H1 (cell line): ENCODE results near the gene EYA2. TPM values are rescaled to one million over a fixed set of nuclear protein-coding genes. Genes with fewer than 3 reads are reported as not detected.

Source experiments
- CTCF ChIA-PET: fragments of 300-600 bp; sonication (Branson Sonifier 250); formaldehyde crosslinking; loops from one replicate; lab custom pipeline; 2021; ENCODE audit not compliant: partially characterized antibody; lab: Charles Lee
- POLR2A ChIA-PET: fragments of 300-600 bp; sonication (Branson Sonifier 250); formaldehyde crosslinking; loops from one replicate; lab custom pipeline; 2021; ENCODE audit warnings: inconsistent platforms; ENCODE audit not compliant: partially characterized antibody; lab: Charles Lee
- DNase-seq, 2 experiments: peaks; one replicate each; pipeline versions ENCODE4 v3.0.0 to v3.0.0-alpha.2; 2010 to 2022; ENCODE audit warnings: low spot score in 2 of 2, low read depth in 1 of 2, mixed read lengths in 1 of 2
- FAIRE-seq: peaks from 2 replicates; lab custom pipeline; 2011; peaks lifted over from hg19 to GRCh38; lab: Jason Lieb, UNC
- H2AFZ ChIP-seq: 2 replicates; pipeline ENCODE4 v1.8.1; 2012; ENCODE audit warnings: low read length, inconsistent platforms
- H2AK5ac ChIP-seq: 2 replicates; pipeline ENCODE4 v1.6.1; 2013; ENCODE audit warnings: low read depth, low read length
- H2BK120ac ChIP-seq: replicated peaks from 2 replicates; pipeline ENCODE3; 2013; ENCODE audit warnings: low read depth, low read length, inconsistent platforms
- H2BK12ac ChIP-seq: 2 replicates; pipeline ENCODE4 v1.6.1; 2013; ENCODE audit warnings: low read depth, low read length
- H2BK15ac ChIP-seq: 2 replicates; pipeline ENCODE4 v1.6.1; 2013; ENCODE audit warnings: low read length
- H2BK20ac ChIP-seq: 2 replicates; pipeline ENCODE4 v1.6.1; 2013; ENCODE audit warnings: low read length
- H2BK5ac ChIP-seq: 2 replicates; pipeline ENCODE4 v1.6.1; 2013; ENCODE audit warnings: low read depth, low read length
- H3K14ac ChIP-seq: 2 replicates; pipeline ENCODE4 v1.6.1; 2013; ENCODE audit warnings: inconsistent platforms; ENCODE audit not compliant: insufficient read length
- H3K18ac ChIP-seq: 2 replicates; pipeline ENCODE4 v1.6.1; 2013; ENCODE audit warnings: low read length; ENCODE audit errors: extremely low read depth
- H3K23ac ChIP-seq: 2 replicates; pipeline ENCODE4 v1.6.1; 2013; ENCODE audit warnings: inconsistent platforms; ENCODE audit not compliant: insufficient read length
- H3K23me2 ChIP-seq: 2 replicates; pipeline ENCODE4 v1.6.1; 2013; ENCODE audit warnings: low read depth, low read length
- H3K27ac ChIP-seq: 2 replicates; pipeline ENCODE4 v1.6.1; 2011; ENCODE audit warnings: low read depth, low read length, inconsistent platforms
- H3K27me3 ChIP-seq, 4 experiments: replicated peaks in 1 of 4; 1 replicate in 1 of 4; 2 replicates in 3 of 4; pipeline versions ENCODE4 v1.6.1 to v1.8.1; 2011 to 2013; ENCODE audit warnings: low read length in 3 of 4, mild to moderate bottlenecking in 3 of 4, inconsistent platforms in 2 of 4, mixed read lengths in 2 of 4, moderate library complexity in 1 of 4; ENCODE audit not compliant: control insufficient read depth in 3 of 4, insufficient read depth in 3 of 4; ENCODE audit errors: extremely low read depth in 1 of 4
- H3K36me3 ChIP-seq, 4 experiments: 2 replicates each; pipeline versions ENCODE4 v1.6.1 to v1.8.1; 2011 to 2013; ENCODE audit warnings: mild to moderate bottlenecking in 4 of 4, low read length in 3 of 4, moderate library complexity in 2 of 4, control low read depth in 1 of 4, inconsistent platforms in 1 of 4; ENCODE audit not compliant: insufficient read depth in 4 of 4, control insufficient read depth in 2 of 4
- H3K4ac ChIP-seq: replicated peaks from 2 replicates; pipeline ENCODE3; 2013; ENCODE audit warnings: low read length, low read depth, mixed read lengths, inconsistent platforms; ENCODE audit not compliant: insufficient read length
- H3K4me1 ChIP-seq, 4 experiments: replicated peaks in 1 of 4; 1 replicate in 1 of 4; 2 replicates in 3 of 4; pipeline versions ENCODE4 v1.6.1 to v1.8.1; 2011 to 2013; ENCODE audit warnings: low read length in 3 of 4, inconsistent platforms in 2 of 4, mixed read lengths in 1 of 4; ENCODE audit not compliant: insufficient read depth in 4 of 4, control insufficient read depth in 3 of 4
- H3K4me2 ChIP-seq, 2 experiments: 2 replicates each; pipeline versions ENCODE4 v1.6.1 to v1.8.1; 2011 to 2013; ENCODE audit warnings: low read depth in 2 of 2, low read length in 2 of 2, control low read depth in 1 of 2, inconsistent platforms in 1 of 2, mild to moderate bottlenecking in 1 of 2; ENCODE audit not compliant: insufficient read depth in 1 of 2
- H3K4me3 ChIP-seq, 4 experiments: fragments of 200-600, 300-600 bp in 1 of 4; sonication (generic), shearing (Covaris generic), sonication (Bioruptor Twin) in 1 of 4; 2 replicates each; pipeline versions ENCODE4 v1.5.1 to v1.8.1; 2011 to 2016; ENCODE audit warnings: low read length in 4 of 4, low read depth in 3 of 4, control low read depth in 2 of 4, inconsistent platforms in 2 of 4, mild to moderate bottlenecking in 2 of 4, mixed read lengths in 1 of 4, moderate library complexity in 1 of 4; ENCODE audit not compliant: insufficient read depth in 2 of 4; ENCODE audit errors: extremely low read depth in 1 of 4
- H3K56ac ChIP-seq: replicated peaks from 2 replicates; pipeline ENCODE3; 2013; ENCODE audit warnings: low read depth, mild to moderate bottlenecking, mixed read lengths, low read length, inconsistent platforms; ENCODE audit not compliant: insufficient read length
- H3K79me1 ChIP-seq: 2 replicates; pipeline ENCODE4 v1.6.1; 2013; ENCODE audit warnings: low read depth, low read length, control low read depth
- H3K79me2 ChIP-seq, 2 experiments: 2 replicates each; pipeline versions ENCODE4 v1.6.1 to v1.8.1; 2012 to 2013; ENCODE audit warnings: low read length in 2 of 2, mild to moderate bottlenecking in 2 of 2, inconsistent platforms in 1 of 2; ENCODE audit not compliant: insufficient read depth in 2 of 2, control insufficient read depth in 1 of 2
- H3K9ac ChIP-seq, 4 experiments: replicated peaks in 1 of 4; 1 replicate in 1 of 4; 2 replicates in 3 of 4; pipeline versions ENCODE4 v1.6.1 to v1.8.1; 2011 to 2013; ENCODE audit warnings: low read depth in 3 of 4, low read length in 3 of 4, control low read depth in 2 of 4, mild to moderate bottlenecking in 2 of 4, moderate library complexity in 2 of 4, inconsistent platforms in 1 of 4; ENCODE audit errors: extremely low read depth in 1 of 4
- H3K9me3 ChIP-seq, 2 experiments: 2 replicates each; pipeline versions ENCODE4 v1.6.1 to v1.8.1; 2012 to 2013; ENCODE audit warnings: mild to moderate bottlenecking in 2 of 2, moderate library complexity in 2 of 2, control low read depth in 1 of 2, inconsistent platforms in 1 of 2, low read depth in 1 of 2, low read length in 1 of 2, mixed read lengths in 1 of 2; ENCODE audit not compliant: insufficient read depth in 2 of 2
- H4K20me1 ChIP-seq, 2 experiments: replicated peaks in 1 of 2; 2 replicates each; pipeline versions ENCODE3 to v1.8.1; 2011 to 2013; ENCODE audit warnings: inconsistent platforms in 2 of 2, low read length in 2 of 2, mild to moderate bottlenecking in 1 of 2; ENCODE audit not compliant: insufficient read depth in 2 of 2, control insufficient read depth in 1 of 2
- H4K5ac ChIP-seq: 2 replicates; pipeline ENCODE4 v1.6.1; 2013; ENCODE audit warnings: low read length, low read depth, mixed read lengths, inconsistent platforms; ENCODE audit not compliant: insufficient read length
- H4K8ac ChIP-seq: 2 replicates; pipeline ENCODE4 v1.8.0; 2013; ENCODE audit warnings: mild to moderate bottlenecking, moderate library complexity, low read length, inconsistent platforms; ENCODE audit not compliant: insufficient read depth; ENCODE audit errors: extremely low read depth
- H4K91ac ChIP-seq: replicated peaks from 2 replicates; pipeline ENCODE3; 2013; ENCODE audit warnings: low read length, mixed read lengths, inconsistent platforms; ENCODE audit not compliant: insufficient read length
- KDM1A ChIP-seq: fragments of 200-600, 300-600 bp; sonication (generic); IDR thresholded peaks from 2 replicates; pipeline ENCODE4 v1.7.1; 2016; ENCODE audit warnings: mild to moderate bottlenecking, low read length, borderline replicate concordance
- NRF1 ChIP-seq: IDR thresholded peaks from 2 replicates; pipeline ENCODE4 v1.6.1; 2011; ENCODE audit warnings: mild to moderate bottlenecking, low read depth, low read length, improper control_type of control experiment
- POLR2AphosphoS5 ChIP-seq: IDR thresholded peaks from 2 replicates; pipeline ENCODE4 v1.6.1; 2011; ENCODE audit warnings: low read depth, low read length
- WGBS, 2 experiments: shearing (Covaris generic) in 1 of 2; methylation state at CpG; one replicate each; pipeline versions ENCODE4 v1.1.6 to v1.1.7; 2013 to 2015; ENCODE audit warnings: low lambda C conversion rate in 2 of 2, mixed read lengths in 2 of 2, inconsistent platforms in 1 of 2, low coverage in 1 of 2, missing lambda C conversion rate in 1 of 2; ENCODE audit not compliant: insufficient replicate concordance in 2 of 2, insufficient coverage in 1 of 2, insufficient read length in 1 of 2; ENCODE audit errors: extremely low coverage in 1 of 2, missing lambda C conversion rate in 1 of 2; 5-methylcytosine and 5-hydroxymethylcytosine counted together
- polyA plus RNA-seq, 7 experiments: library from polyadenylated mRNA; depleted of rRNA in 3 of 7; stranded (reverse) in 5 of 7; unstranded in 2 of 7; fragments of >200 nt in 5 of 7; fragments of 200-250 nt in 2 of 7; gene quantifications; 1 replicate in 5 of 7; 2 replicates in 1 of 7; 4 replicates in 1 of 7; pipeline versions ENCODE4 v1.2.1 to v1.2.3, GENCODE V29; 2011 to 2013; ENCODE audit warnings: missing spikeins in 2 of 7, mixed read lengths in 2 of 7
- total RNA-seq: library from RNA; stranded (reverse); fragmentation: NEBNext Ultra II Directional; extraction: Animal tissue kit (Norgen Biotek cat#: 25700); gene quantifications from 2 replicates; pipeline ENCODE4 v1.2.1, GENCODE V29; 2021

The EYA2 gene
- total and polyA plus RNA-seq, 2 of the 8 experiments (the other 6 are each of a cell fraction or from before 2014, with no cell fraction given): 1.6 to 1.7 TPM

GRCh38 chr20:47206962-47207641 lies 312.5 kb downstream of the EYA2 start:
- no peak overlapping the region for H3K4ac ChIP-seq
- no peak overlapping the region for H2BK15ac ChIP-seq
- peak overlapping the region; percentile 25; the same call in 1 of the 2 replicates for H3K18ac ChIP-seq
- H3K79me1 ChIP-seq: no peaks in the 10 kb centered on the region
- H2BK120ac ChIP-seq: no peak overlapping the region
- H3K14ac ChIP-seq: no peak overlapping the region
- peaks cover 0 to 4% of the 10 kb centered on the region in 2 experiments for H4K20me1 ChIP-seq
- no peaks in the 10 kb centered on the region for H3K27me3 ChIP-seq
- no peak overlapping the region for H3K9ac ChIP-seq
- peak overlapping the region; percentile 47; the same call in 1 of the 2 replicates for H2BK5ac ChIP-seq
- no peaks in the 10 kb centered on the region for H3K23me2 ChIP-seq
- TF ChIP-seq NRF1: 0 out of 2 replicates have a peak, but pooled peaks have one; percentile 5
- peak; percentile 31; the same call in 1 of the 2 replicates for TF ChIP-seq POLR2AphosphoS5
- TF ChIP-seq KDM1A: no peak
- no peak overlapping the region for H4K5ac ChIP-seq
- peak overlapping the region; percentile 1; the same call in 1 of the 2 replicates for H3K27ac ChIP-seq
- no peak for FAIRE-seq
- peak overlapping the region; percentile 31; the same call in 1 of the 2 replicates for H2BK12ac ChIP-seq
- peaks cover 4 to 38% (median 28%) of the 10 kb centered on the region in 4 experiments; a peak in 6 of 8 replicates for H3K36me3 ChIP-seq
- no peak overlapping the region for H4K91ac ChIP-seq
- peaks cover 0 to 17% (median 6%) of the 10 kb centered on the region in 4 experiments; a peak in 6 of 7 replicates for H3K4me1 ChIP-seq
- POLR2A ChIA-PET: interaction anchor here (0.6 to 1.0 kb wide), 3 partner anchors 10 to 195 kb away, joined by 3 to 4 read pairs (median 3); no protein-coding TSS in a partner anchor
- H3K4me3 ChIP-seq: no peak overlapping the region
- DNase-seq: peak in 1 of 2 experiments; percentile 60
- no peak overlapping the region for H2AFZ ChIP-seq
- no peak overlapping the region for H2BK20ac ChIP-seq
- 58% methylated on average over 9 of the region's 9 CpGs; no CpG with 5 or more reads in 1 of the 2 experiments for WGBS, 2 experiments
- H3K4me2 ChIP-seq: peak overlapping the region; percentile 53 to 71
- no peak overlapping the region for H3K23ac ChIP-seq
- no peaks in the 10 kb centered on the region for H3K79me2 ChIP-seq
- CTCF ChIA-PET: interaction anchor here (0.6 to 3.1 kb wide), 12 partner anchors 10 to 345 kb away, joined by 3 to 20 read pairs (median 4); no protein-coding TSS in a partner anchor
- H4K8ac ChIP-seq: no peak overlapping the region
- H3K56ac ChIP-seq: no peak overlapping the region
- H3K9me3 ChIP-seq: no peaks in the 10 kb centered on the region
- no peak overlapping the region; the same call in 1 of the 2 replicates for H2AK5ac ChIP-seq
